Forelimb muscle (tissue), 1 donor: ENCODE measurements around the gene ZNF117. TPM values are rescaled to one million over a fixed set of nuclear protein-coding genes. Genes with fewer than 3 reads are reported as not detected.
A peak's percentile ranks its signal among the peaks of the same experiment; 100 is the strongest.
"Not testable (repeated sequence)": the region's sequence is repeated elsewhere in the genome, so short reads cannot be mapped to it uniquely, and the experiment has no call there.

ENCODE experiments used
- DNase-seq: peaks from one replicate; pipeline ENCODE4 v3.0.0-alpha.2; 2013; ENCODE audit warnings: low read depth
- polyA plus RNA-seq: library from polyadenylated mRNA; unstranded; fragments of 120-200 nt; gene quantifications from one replicate; pipeline ENCODE4 v1.2.1, GENCODE V29; 2013; ENCODE audit not compliant: insufficient read length

ZNF117 gene
- polyA plus RNA-seq, 1 donor: 18.9 TPM

DNA sequence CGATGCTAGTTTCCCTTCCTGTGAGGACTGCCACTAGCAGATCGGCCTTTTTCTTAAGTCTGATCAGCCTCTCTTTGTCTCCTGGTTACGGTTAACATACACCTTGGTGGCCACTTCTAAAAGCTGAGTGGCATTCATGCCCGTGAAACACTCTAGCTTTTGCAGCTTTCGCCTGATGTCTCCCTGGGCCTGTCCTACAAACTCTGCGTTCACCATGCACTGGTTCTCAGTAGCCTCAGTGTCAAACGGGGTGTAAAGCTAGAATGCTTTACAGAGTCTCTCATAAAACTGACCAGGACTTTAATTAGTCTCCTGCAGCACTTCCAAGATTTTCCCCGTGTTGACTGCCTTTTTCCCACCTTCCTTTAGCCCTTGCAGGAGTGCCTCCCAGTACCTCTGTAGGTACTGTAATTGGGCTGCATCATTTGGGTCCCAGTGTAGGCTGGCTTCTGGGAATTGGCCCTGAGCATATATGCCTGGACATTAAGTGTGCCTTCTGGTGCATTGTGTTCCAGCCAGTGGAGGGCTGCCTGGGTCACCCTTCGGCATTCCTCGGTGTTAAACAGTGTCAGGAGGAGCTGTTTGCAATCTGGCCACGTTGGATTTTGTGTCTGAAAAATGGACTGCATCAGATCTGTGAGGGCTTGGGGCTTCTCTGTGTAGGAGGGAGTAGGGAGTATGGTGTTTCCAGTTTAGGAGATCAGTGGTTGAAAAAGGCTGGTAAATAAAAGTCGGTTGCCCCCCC lies 6.5 kb upstream of the ZNF117 start:
- no peak for DNase-seq

DNA sequence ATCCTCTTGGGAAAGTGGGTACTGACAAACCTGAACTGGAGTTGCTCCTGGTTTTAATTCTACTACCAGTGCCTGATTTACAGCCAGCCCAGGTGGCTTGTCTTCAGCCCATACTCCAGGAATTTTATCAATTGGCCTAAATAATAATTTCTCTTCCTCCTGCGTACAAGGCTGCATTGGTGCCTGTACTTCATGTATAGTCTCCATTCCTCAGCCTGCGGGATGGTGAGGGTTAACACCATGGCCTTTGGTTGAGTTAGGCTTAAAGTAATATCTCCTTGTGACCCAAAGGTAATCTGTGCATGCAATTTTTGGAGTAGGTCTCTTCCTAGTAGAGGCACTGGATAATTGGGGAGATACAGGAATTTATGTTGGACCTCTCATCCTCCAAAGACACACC lies 5.5 kb upstream of the ZNF117 start:
- no peak for DNase-seq

DNA sequence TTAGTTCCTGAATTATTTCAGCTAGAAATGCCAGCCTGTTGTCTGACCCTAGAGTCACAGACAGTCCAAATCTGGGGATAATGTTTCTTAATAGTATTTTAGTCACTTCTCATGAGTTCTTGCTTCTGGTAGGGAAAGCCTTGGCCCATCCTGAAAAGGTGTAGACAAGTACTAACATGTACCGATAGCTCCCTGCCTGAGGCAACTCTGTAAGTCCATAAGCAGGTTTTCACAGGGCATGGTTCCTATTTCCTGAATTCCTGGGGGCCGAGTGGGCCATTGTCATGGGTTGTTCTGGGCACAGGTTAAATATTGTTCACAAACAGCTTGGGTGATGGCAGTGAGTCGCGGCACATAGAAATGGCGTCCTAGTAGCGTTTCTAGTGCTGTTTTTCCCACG lies 3.1 kb upstream of the ZNF117 start:
- no peak for DNase-seq

DNA sequence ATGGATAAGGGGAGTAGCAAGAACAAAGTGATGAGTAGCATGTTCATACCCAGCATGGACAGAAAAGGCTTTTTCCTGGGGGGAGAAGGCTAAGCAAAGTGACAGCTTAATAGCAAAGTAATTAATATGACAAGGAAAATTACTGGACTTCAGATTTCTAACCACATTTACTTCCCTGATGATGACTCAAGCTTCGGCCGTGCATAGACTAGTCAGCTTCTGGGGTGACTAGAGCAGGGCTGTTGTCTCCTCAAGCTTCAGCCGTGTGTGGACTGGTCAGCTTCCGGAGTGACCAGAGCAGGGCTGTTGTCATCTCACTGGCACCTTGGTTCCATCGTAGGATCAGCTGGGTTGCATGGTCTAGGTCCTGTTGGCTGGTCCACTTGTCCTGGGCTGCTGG lies 2.1 kb upstream of the ZNF117 start:
- DNase-seq: no peak

DNA sequence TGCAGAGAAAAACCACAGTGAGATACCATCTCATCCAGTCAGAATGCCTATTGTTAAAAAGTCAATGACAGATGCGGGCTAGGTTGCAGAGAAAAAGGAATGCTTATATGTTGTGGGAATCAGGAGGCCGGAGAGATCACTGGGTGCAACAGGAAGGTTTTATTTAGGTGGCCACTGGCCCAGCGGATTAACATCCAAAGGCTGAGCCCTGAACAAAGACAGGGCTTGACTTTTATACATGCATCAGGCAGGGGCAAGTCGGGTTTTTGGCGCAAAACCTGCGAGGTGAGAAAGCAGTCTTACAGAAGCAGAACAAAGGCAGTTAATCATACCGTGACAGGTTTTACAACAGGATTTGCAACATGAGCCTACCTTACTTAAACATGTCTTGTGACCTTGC lies 620 bp downstream of the ZNF117 start:
- no peak for DNase-seq

DNA sequence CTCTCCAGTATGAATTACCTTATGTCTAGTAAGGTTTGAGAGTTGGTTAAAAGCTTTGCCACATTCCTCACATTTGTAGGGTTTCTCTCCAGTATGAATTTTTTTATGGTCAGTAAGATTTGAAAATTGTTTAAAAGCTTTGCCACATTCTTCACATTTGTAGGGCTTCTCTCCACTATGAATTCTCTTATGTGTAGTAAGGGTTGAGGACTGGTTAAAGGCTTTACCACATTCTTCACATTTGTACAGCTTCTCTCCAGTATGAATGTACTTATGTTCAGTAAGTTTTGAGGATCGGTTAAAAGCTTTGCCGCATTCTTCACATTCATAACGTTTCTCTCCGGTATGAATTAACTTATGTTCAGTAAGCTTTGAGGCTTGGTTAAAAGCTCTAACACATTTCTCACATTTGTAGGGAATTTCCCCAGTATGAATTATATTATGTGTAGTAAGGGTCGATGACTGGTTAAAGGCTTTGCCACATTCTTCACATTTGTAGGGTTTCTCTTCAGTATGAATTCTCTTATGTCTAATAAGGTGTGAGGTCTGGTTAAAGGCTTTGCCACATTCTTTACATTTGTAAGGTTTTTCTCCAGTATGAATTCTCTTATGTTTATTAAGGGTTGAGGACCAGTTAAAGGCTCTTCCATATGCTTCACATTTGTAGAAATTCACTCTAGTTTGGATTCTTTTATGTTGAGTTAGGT lies 12.2 kb downstream of the ZNF117 start:
- no peak for DNase-seq

DNA sequence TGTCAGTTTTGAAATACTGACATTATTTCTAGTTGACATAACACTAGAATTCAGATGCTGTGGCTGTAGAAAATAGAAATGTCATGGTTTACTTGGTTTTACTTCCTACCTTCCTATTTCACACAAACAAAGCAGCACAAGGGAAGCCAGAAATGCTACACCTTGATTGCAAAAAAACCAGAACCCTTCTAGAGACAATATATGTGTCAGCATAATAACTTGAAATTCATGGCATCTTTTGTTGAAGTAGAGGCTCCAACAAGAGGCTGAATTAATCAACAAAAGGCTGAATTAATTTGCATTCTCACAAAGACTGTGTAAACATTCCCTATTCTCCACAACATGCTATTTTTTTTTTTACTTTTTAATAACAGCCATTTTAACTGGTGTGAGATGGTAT lies 25.2 kb downstream of the ZNF117 start:
- DNase-seq: no peak

DNA sequence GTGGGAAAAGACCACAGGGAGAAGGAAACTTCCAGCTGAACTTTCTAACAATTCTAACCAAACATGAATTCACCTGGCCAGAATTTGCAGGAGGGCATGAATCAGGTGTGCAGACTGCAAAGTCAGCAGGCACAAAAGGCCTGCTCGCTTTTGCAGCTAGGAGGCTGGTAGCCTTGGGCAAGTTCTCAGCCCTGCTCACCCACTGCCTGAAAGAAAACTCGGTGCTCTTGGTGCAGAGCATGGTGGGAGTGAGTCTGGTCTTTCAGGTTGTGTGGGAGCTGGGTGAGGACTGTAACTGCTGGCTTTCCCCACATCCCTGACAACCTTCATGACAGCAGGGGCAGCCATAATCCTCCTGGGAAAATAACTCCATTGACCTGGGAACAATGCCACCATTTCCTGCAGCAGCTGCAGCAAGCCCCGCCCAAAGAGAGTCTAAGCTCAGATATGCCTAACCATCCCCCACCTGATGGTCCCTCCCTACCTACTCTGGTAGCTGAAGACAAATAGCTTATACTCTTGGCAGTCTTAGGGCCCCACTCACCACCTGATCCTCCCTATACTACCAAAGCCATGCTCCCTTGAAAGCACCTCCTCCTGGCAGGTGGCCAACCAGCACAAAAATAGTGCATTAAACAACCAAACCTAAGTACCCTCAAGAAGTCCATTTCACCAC lies 31.6 kb downstream of the ZNF117 start:
- no peak for DNase-seq

DNA sequence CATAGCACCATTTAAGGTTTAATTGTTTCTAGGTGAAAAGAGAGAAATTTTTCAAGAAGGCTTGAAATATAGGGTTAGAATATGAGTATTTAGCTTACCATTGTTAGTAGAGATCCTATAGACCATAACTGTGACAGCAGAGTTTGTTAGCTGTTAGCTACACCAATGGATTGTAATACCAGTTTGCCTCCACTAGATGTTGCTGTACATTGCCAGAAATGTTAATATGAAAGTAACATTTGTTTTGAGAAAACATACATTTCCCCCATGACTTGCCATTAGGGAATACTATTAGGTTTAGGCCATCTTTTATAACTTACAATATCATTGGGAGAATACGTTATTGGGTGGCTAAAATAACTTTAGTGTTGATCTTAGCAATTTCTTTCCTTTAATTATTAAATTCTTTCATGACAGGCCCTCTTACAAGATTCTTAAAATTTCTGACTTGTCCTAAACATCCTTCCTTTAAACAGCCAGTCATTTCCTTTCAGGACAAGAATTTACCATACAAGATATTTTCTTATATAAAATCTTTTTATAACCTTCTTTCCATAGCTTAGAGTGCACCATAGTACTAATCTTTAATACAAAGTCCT lies 39.5 kb downstream of the ZNF117 start:
- DNase-seq: peak; percentile 32

DNA sequence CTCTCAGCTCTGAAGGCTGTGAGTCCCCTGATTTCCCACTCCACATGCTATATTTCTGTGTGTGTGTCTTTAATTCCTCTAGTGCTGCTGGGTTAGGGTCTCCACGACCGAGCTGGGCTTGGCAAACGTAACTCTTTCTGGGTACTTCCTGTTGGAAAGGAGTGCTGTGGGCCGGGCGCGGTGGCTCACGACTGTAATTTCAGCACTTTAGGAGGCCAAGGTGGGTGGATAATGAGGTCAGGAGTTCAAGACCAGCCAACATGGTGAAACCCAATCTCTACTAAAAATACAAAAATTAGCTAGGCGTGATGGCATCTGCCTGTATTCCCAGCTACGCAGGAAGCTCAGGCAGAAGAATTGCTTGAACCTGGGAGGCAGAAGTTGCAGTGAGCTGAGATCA lies 40.2 kb downstream of the ZNF117 start:
- DNase-seq: not testable (repeated sequence)

DNA sequence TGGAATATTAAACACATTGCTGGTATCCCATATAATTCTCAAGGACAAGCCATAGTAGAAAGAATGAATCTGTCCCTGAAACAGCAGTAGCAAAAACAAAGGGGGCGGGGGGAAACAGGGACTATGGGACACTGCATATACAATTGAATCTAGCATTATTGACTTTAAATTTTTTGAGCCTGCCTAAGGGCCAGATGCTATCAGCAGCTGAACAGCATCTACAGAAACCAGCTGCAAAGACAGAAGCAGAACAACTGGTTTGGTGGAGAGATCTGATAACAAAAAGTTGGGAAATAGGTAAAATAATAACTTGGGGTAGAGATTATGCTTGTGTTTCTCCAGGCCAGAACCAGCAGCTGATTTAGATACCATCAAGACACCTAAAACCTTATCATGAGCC lies 42.1 kb downstream of the ZNF117 start:
- DNase-seq: not testable (repeated sequence)

DNA sequence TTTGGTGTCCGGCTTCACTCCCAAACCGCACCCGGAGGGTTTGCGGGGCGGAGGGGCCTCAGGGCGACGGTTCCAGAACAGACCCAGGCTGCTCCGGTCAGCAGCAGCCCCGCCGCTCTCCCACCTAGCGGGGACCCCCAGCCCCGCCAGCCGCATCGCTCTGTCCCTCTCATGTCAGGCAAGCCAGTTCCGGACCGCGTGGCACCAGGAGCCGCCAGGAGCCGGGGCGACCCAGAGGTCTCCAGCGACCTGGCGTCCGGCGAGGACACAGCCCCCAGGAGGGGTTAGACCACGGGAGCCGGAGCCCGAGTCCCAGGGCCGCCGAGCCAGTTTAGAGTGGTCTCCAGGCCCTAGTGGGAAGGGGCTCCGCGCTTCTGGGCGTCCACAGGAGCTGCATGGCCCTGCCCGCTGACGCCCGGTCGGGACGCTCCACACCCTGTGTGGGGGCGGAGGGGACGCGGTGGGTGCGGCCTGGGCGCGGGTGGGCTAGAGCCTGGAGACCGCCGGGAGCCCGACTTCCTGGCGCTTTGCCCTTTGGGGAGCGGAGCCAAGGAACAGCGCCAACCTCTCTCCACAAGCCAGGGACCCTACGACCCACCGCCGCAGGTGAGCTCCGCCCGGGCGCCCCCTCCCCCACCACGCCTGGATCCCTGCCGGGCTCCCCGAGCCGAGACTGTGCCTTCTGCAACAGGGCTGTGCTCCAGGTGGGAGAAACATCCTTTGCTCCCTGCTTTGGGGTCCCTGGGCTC lies 43.4 kb downstream of the ZNF117 start:
- DNase-seq: no peak

DNA sequence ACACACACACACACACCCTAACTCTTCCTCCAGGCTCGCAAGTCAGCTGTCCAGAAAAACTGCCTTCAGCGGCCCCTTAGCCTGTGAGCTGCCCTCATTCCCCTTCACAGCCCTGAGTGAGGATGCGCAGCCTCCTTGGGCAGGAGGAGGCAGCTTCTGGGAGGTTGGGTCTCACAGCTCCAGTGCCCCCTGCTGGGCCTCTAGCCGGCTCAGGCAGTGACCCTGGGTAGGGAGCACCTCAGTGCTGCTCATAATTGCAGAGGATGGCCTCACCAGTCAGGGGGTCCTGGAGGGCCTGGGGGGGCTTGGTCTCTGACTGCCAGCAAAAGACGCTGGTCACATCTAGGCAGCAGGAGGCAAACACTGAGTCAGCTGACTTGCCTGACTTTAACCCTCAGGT lies 44.1 kb downstream of the ZNF117 start:
- DNase-seq: no peak

DNA sequence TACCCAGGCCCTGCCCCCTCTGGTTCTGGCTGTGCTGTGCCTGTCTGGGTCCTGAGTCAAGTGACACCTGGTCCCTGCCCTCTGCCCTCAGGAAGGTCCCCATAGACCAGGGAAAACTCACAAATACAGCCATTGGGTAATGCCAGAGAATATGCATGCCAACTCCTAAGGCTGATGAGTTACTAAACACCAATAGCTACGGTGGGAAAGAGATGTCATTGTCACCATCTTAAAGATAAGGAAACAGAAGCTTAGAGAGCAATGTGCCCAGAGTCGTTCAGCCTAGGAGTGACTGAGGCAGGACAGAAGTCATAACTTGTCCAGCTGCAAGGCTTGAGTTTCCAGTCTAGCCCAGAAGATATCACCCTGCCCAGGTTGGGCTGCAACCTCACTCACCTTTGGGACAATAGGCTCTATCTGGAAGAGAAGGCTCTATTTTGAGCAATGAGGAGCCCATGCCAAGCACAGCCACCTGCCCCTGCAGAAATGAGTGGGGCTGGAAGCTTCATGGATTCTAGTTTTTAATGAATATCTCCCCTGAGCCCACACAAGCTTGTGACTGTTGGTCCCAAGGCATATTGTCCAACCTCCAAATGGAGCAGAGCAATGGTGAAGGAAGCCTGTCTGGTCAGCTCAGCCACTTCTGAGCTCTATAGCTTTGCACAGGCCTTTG lies 45.2 kb downstream of the ZNF117 start:
- DNase-seq: no peak

DNA sequence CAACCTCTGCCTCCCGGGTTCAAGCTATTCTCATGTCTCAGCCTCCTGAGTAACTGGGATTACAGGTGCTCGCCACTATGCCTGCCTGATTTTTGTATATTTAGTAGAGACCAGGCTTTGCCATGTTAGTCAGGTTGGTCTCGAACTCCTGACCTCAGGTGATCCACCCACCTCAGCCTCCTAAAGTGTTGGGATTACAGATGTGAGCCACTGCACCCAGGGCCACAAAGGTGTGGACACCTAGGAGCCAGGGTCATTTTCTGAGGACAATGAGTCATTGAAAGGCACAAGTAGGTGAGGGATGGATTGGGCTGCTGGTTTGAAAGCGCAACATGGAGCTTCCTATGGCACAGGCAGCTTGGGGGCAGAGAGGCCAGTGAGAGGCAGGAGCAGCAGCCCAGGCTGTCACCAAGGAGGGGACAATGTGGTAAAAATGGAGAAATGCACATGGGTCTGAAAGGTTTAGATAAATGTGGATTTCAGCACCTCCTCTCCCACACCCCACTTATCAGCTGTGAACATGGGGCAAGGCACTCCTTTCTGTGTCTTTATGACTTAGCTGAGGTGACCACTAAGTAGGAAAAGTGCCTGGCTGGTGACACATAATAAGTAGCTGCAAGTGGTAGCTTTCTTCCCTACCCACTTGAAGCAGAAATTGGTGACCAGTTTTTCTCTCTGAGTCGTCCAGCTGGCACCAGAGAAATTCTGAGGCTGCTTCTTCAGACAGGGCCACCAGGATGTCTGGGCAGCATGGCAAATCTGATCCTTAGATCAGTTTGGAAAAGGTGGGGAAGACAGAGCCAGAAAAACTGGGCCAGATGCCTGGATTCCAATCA lies 46.0 kb downstream of the ZNF117 start:
- not testable (repeated sequence) for DNase-seq

DNA sequence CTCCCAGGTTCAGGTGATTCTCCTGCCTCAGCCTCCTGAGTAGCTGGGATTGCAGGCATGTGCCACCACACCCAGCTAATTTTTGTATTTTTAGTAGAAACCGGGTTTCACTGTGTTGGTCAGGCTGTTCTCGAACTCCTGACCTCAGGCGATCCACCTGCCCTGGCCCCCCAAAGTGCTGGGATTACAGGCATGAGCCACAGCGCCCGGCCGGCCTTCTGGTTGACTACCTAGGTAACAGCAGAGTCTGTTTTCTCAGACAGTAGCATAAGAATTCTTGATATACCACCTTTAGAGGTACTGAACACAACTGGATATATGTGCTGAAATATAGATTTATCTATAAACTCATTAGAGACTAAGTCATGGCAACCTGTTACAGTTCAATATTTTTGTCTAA lies 50.8 kb downstream of the ZNF117 start:
- DNase-seq: not testable (repeated sequence)

DNA sequence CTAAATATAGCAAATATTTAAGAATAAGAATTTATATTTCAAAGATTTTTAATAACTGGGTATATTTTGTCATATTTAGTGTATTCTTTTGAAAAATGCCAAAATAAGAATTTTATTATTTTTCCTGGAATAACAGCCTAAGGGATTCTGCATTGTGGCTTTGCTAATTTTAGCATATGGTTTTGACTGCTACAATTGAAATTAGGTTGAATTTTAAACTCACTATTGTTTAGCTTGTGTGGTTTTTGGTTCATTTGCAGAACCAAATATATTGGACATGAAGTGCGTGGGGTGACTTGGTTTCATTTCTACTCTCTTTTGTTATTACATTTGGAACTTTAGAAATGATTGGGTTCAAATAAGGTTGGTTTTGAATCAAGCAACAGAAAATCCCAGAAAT lies 52.3 kb downstream of the ZNF117 start:
- no peak for DNase-seq

DNA sequence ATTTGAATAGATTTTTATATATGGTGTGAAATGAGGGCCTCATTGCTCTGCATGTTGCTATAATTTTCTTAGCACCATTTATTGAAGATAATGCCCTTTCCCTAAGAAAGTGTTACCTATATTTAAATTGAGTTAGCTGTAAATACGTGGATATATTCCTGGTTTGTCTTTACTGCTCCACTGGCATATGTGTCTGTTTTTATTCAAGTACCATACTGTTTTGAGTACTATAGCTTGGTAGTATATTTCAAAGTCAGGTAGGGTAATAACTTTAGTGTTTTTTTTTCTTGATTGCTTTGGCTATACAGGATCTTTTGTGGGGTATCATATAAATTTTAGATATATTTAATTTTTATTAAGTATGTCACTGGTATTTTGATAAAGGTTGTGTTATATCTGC lies 56.4 kb downstream of the ZNF117 start:
- DNase-seq: no peak

DNA sequence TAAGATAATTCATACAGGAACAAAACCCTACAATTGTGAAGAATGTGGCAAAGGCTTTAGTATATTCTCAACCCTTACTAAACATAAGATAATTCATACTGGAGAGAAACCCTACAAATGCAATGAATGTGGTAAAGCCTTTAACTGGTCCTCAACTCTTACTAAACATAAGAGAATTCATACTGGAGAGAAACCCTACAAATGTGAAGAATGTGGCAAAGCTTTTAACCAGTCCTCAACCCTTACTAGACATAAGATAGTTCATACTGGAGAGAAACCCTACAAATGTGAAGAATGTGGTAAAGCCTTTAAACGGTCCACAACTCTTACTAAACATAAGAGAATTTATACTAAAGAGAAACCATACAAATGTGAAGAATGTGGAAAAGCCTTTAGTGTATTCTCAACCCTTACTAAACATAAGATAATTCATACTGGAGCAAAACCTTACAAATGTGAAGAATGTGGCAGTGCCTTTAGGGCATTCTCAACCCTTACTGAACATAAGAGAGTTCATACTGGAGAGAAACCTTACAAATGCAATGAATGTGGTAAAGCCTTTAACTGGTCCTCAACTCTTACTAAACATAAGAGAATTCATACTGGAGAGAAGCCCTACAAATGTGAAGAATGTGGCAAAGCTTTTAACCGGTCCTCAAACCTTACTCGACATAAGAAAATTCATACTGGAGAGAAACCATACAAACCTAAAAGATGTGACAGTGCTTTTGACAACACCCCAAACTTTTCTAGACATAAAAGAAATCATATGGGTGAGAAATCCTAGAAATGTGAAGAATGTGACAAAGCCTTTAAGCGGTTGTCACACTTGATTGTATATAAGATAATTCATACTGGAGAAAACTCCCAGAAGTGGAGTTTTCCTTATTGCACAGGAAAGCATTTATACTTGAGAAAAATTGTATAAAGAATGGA lies 62.3 kb downstream of the ZNF117 start:
- not testable (repeated sequence) for DNase-seq
